Testis (tissue), 2 donors: ENCODE measurements around the gene MAN1A2.

ENCODE experiments used
- CTCF ChIP-seq, 3 experiments: fragments of 450-650 bp in 2 of 3; fragments of 200-600 bp in 1 of 3; sonication (generic) in 1 of 3; IDR thresholded peaks; one replicate each; pipeline ENCODE4 v1.5.1; 2016 to 2019; ENCODE audit warnings: antibody characterized with exemption in 3 of 3, mild to moderate bottlenecking in 2 of 3, moderate library complexity in 1 of 3
- POLR2A ChIP-seq: fragments of 450-650 bp; IDR thresholded peaks from one replicate; pipeline ENCODE4 v1.6.1; 2017; ENCODE audit warnings: antibody characterized with exemption, mild to moderate bottlenecking, moderate library complexity

GRCh38 chr1:117396636-117397035 is 29.4 kb downstream of the MAN1A2 start:
- TF ChIP-seq CTCF (IDR thresholded peaks at IDR 0.05) (no peak), POLR2A (no peak)
